Neural cell (in vitro differentiated cells): ENCODE measurements around the gene SPRR1A. TPM values are rescaled to one million over a fixed set of nuclear protein-coding genes. Genes with fewer than 3 reads are reported as not detected.

Experiments
- H2AFZ ChIP-seq: fragments of 200-600, 300-800 bp; sonication (generic), shearing (Covaris generic); 2 replicates; pipeline ENCODE4 v1.6.0; 2014; ENCODE audit warnings: low read depth, mild to moderate bottlenecking, antibody characterized with exemption, low read length, moderate library complexity
- H3F3A ChIP-seq: fragments of 200-600 bp; shearing (Covaris generic); 2 replicates; pipeline ENCODE4 v1.6.1; 2016; ENCODE audit warnings: mild to moderate bottlenecking, moderate library complexity, mixed read lengths, antibody characterized with exemption, low read length; ENCODE audit not compliant: insufficient read depth, poor library complexity, severe bottlenecking
- H3K27ac ChIP-seq: fragments of 200-600, 300-800 bp; sonication (generic), shearing (Covaris generic); 2 replicates; pipeline ENCODE4 v1.5.1; 2014; ENCODE audit warnings: mild to moderate bottlenecking, low read length, moderate library complexity
- H3K27me3 ChIP-seq: fragments of 300-800, 200-600 bp; sonication (generic), shearing (Covaris generic); 2 replicates; pipeline ENCODE4 v1.6.0; 2014; ENCODE audit warnings: mild to moderate bottlenecking, low read depth, low read length, moderate library complexity; ENCODE audit not compliant: insufficient read depth
- H3K36me3 ChIP-seq: fragments of 300-800, 200-600 bp; sonication (generic), shearing (Covaris generic); 2 replicates; pipeline ENCODE4 v1.5.1; 2014; ENCODE audit warnings: mild to moderate bottlenecking, antibody characterized with exemption, low read length, moderate library complexity; ENCODE audit not compliant: insufficient read depth
- H3K4me2 ChIP-seq: fragments of 300-800, 200-600 bp; sonication (generic), shearing (Covaris generic); 2 replicates; pipeline ENCODE4 v1.6.0; 2014; ENCODE audit warnings: mild to moderate bottlenecking, low read length
- H3K4me3 ChIP-seq: fragments of 300-800, 200-600 bp; sonication (generic), shearing (Covaris generic); 2 replicates; pipeline ENCODE4 v1.5.1; 2014; ENCODE audit warnings: mild to moderate bottlenecking, low read length, moderate library complexity
- H3K79me2 ChIP-seq: fragments of 200-600 bp; shearing (Covaris generic); replicated peaks from 2 replicates; pipeline ENCODE4 v1.6.0; 2014; ENCODE audit warnings: mild to moderate bottlenecking, low read length, moderate library complexity; ENCODE audit not compliant: insufficient read depth
- H3K9ac ChIP-seq: fragments of 300-800, 200-600 bp; sonication (generic), shearing (Covaris generic); 2 replicates; pipeline ENCODE4 v1.6.1; 2016; ENCODE audit warnings: mild to moderate bottlenecking, low read length, mixed read lengths
- H3K9me2 ChIP-seq: fragments of 200-600 bp; shearing (Covaris generic); 2 replicates; pipeline ENCODE4 v1.6.1; 2016; ENCODE audit warnings: mild to moderate bottlenecking, low read length, mixed read lengths; ENCODE audit not compliant: insufficient read depth
- H3K9me3 ChIP-seq: fragments of 200-600, 300-800 bp; sonication (generic), shearing (Covaris generic); 2 replicates; pipeline ENCODE4 v1.6.1; 2016; ENCODE audit warnings: mild to moderate bottlenecking, mixed run types, low read length, moderate library complexity, mixed read lengths
- H4K20me1 ChIP-seq: fragments of 200-600 bp; shearing (Covaris generic); 2 replicates; pipeline ENCODE4 v1.6.1; 2016; ENCODE audit warnings: mild to moderate bottlenecking, mixed run types; ENCODE audit not compliant: insufficient read depth
- CTCF ChIP-seq: fragments of 450-650 bp; IDR thresholded peaks from 2 replicates; pipeline ENCODE4 v1.5.1; 2014; ENCODE audit warnings: antibody characterized with exemption, mild to moderate bottlenecking, moderate library complexity; ENCODE audit not compliant: poor library complexity, severe bottlenecking
- EP300 ChIP-seq: fragments of 450-650 bp; conservative IDR thresholded peaks from 2 replicates; pipeline ENCODE4 v1.6.1; 2014; ENCODE audit warnings: antibody characterized with exemption, mild to moderate bottlenecking, moderate library complexity; ENCODE audit not compliant: poor library complexity, severe bottlenecking
- EZH2 ChIP-seq: fragments of 200-600, 300-800 bp; shearing (Covaris generic), sonication (generic); IDR thresholded peaks from 2 replicates; pipeline ENCODE4 v1.6.1; 2014; ENCODE audit warnings: antibody characterized with exemption, low read length, borderline replicate concordance, mild to moderate bottlenecking; ENCODE audit not compliant: insufficient read depth, poor library complexity, severe bottlenecking
- MXI1 ChIP-seq: fragments of 450-650 bp; conservative IDR thresholded peaks from 2 replicates; pipeline ENCODE4 v1.6.1; 2014; ENCODE audit warnings: antibody characterized with exemption, mild to moderate bottlenecking; ENCODE audit not compliant: poor library complexity, severe bottlenecking
- POLR2AphosphoS5 ChIP-seq: IDR thresholded peaks from 2 replicates; pipeline ENCODE4 v1.6.1; 2012
- RAD21 ChIP-seq: fragments of 450-650 bp; conservative IDR thresholded peaks from 2 replicates; pipeline ENCODE4 v1.6.1; 2014; ENCODE audit warnings: antibody characterized with exemption, mild to moderate bottlenecking, moderate library complexity
- REST ChIP-seq: IDR thresholded peaks from 2 replicates; pipeline ENCODE4 v1.6.1; 2012; ENCODE audit warnings: borderline replicate concordance
- SMC3 ChIP-seq: fragments of 450-650 bp; conservative IDR thresholded peaks from 2 replicates; pipeline ENCODE4 v1.6.1; 2014; ENCODE audit warnings: antibody characterized with exemption, mild to moderate bottlenecking, moderate library complexity; ENCODE audit not compliant: poor library complexity
- TAF1 ChIP-seq: IDR thresholded peaks from 2 replicates; pipeline ENCODE4 v1.6.1; 2012; ENCODE audit warnings: low read depth
- polyA plus RNA-seq: library from polyadenylated mRNA; depleted of rRNA; stranded (reverse); fragments of >200 nt; gene quantifications from 2 replicates; pipeline ENCODE4 v1.2.3, GENCODE V29; 2014

Gene SPRR1A
- polyA plus RNA-seq, 1 donor from 2014 or later: not detected

- no peak for TF ChIP-seq EP300
- TF ChIP-seq TAF1: no peak
- TF ChIP-seq SMC3: no peak
- no peak for TF ChIP-seq EZH2
- no peak for TF ChIP-seq POLR2AphosphoS5
- no peak overlapping the region for H3K4me2 ChIP-seq
- no peaks in the 10 kb centered on the region for H3K79me2 ChIP-seq
- H3K27me3 ChIP-seq: no peaks in the 10 kb centered on the region
- H2AFZ ChIP-seq: no peak overlapping the region
- no peaks in the 10 kb centered on the region for H3K9me3 ChIP-seq
- H3F3A ChIP-seq: no peaks in the 10 kb centered on the region
- H3K36me3 ChIP-seq: no peaks in the 10 kb centered on the region
- H4K20me1 ChIP-seq: no peaks in the 10 kb centered on the region
- H3K4me3 ChIP-seq: no peak overlapping the region
- no peak overlapping the region for H3K27ac ChIP-seq
- no peak overlapping the region for H3K9ac ChIP-seq
- no peaks in the 10 kb centered on the region for H3K9me2 ChIP-seq
These were observed 2.6 kb upstream of the SPRR1A start for GRCh38 chr1:152981146-152981871.

DNA sequence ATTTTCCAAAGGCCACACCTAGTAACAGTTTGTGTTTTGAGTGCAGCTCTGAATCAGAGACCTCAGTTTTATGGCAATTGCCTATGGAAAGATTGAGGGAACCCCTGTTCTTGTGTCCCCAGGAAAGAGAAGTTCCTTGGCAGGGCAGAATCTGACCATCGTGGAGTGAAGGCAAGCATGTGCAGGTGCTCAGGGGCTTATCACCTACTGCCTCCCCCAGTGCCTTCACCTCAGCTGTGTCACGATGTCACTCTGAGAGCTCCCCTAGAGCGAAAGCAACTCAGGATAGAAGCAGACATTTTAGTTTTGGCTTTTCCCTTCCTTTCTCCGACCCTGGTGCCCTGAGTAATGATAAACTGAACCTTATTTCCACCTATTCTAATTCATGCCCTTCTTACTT is 1.8 kb upstream of the SPRR1A start:
- Histone ChIP-seq H3K27me3 (no peaks in the 10 kb centered on the region), H3K9me2 (no peaks in the 10 kb centered on the region), H3K4me3 (no peak overlapping the region), H3K9ac (no peak overlapping the region), H3K9me3 (no peaks in the 10 kb centered on the region), H3K27ac (no peak overlapping the region), H3K36me3 (no peaks in the 10 kb centered on the region), H3K79me2 (no peaks in the 10 kb centered on the region), H3F3A (no peaks in the 10 kb centered on the region), H4K20me1 (no peaks in the 10 kb centered on the region), H3K4me2 (no peak overlapping the region), H2AFZ (no peak overlapping the region)
- TF ChIP-seq SMC3: no peak
- TF ChIP-seq EP300: no peak
- no peak for TF ChIP-seq EZH2
- TF ChIP-seq RAD21: no peak
- TF ChIP-seq MXI1: no peak
- TF ChIP-seq POLR2AphosphoS5: no peak
- no peak for TF ChIP-seq REST
- no peak for TF ChIP-seq CTCF
- no peak for TF ChIP-seq TAF1
